ENCODE data around the gene PARD3.

GRCh38 chr10:34764472-34764946 is 50.6 kb downstream of the PARD3 start:
- no peak for TF ChIP-seq CTCF (IDR thresholded peaks at IDR 0.05)
- TF ChIP-seq USF2 (IDR thresholded peaks at IDR 0.05), result no peak
- no peak for TF ChIP-seq ESRRA (IDR thresholded peaks at IDR 0.05; ENCODE audit: borderline replicate concordance, low read length)
- TF ChIP-seq ZFP36 (IDR thresholded peaks at IDR 0.05; ENCODE audit: borderline replicate concordance, partially characterized antibody), result no peak
- no peak for TF ChIP-seq POLR2A (IDR thresholded peaks at IDR 0.05; ENCODE audit: low read length)

Data from A549 (cell line).